Neuronal stem cell (in vitro differentiated cells): ENCODE results near the gene PLIN5.

Source experiments
- DNase-seq: peaks from one replicate; pipeline ENCODE4 v3.0.0-alpha.2; 2013; ENCODE audit warnings: low spot score
- H2AFZ ChIP-seq: one replicate; pipeline ENCODE4 v1.6.1; 2013; ENCODE audit warnings: mild to moderate bottlenecking, low read length, inconsistent platforms
- H2AK5ac ChIP-seq: 2 replicates; pipeline ENCODE4 v1.6.1; 2013; ENCODE audit warnings: low read depth, mild to moderate bottlenecking, inconsistent platforms, low read length, moderate library complexity, mixed read lengths
- H2BK120ac ChIP-seq: 2 replicates; pipeline ENCODE4 v1.6.1; 2013; ENCODE audit warnings: low read depth, mild to moderate bottlenecking, inconsistent platforms, low read length, moderate library complexity, mixed read lengths
- H2BK12ac ChIP-seq: one replicate; pipeline ENCODE4 v1.6.1; 2013; ENCODE audit warnings: low read length, inconsistent platforms
- H2BK15ac ChIP-seq: 2 replicates; pipeline ENCODE4 v1.6.1; 2013; ENCODE audit warnings: mild to moderate bottlenecking, low read length, inconsistent platforms, mixed read lengths
- H2BK5ac ChIP-seq: one replicate; pipeline ENCODE4 v1.6.1; 2013; ENCODE audit warnings: inconsistent platforms, mild to moderate bottlenecking, low read length, moderate library complexity
- H3K14ac ChIP-seq: one replicate; pipeline ENCODE4 v1.6.1; 2013; ENCODE audit warnings: low read length, inconsistent platforms
- H3K18ac ChIP-seq: 2 replicates; pipeline ENCODE4 v1.6.1; 2013; ENCODE audit warnings: low read length, inconsistent platforms
- H3K23ac ChIP-seq: 2 replicates; pipeline ENCODE4 v1.6.1; 2013; ENCODE audit warnings: low read depth, mild to moderate bottlenecking, mixed read lengths, low read length, inconsistent platforms; ENCODE audit not compliant: poor library complexity
- H3K27ac ChIP-seq: replicated peaks from 3 replicates; pipeline ENCODE4 v1.5.1; 2013; ENCODE audit warnings: low read length, inconsistent platforms
- H3K27me3 ChIP-seq, 3 experiments: 2 replicates each; pipeline ENCODE4 v1.6.1; 2013; ENCODE audit warnings: low read length in 3 of 3, mild to moderate bottlenecking in 2 of 3, inconsistent platforms in 1 of 3, low read depth in 1 of 3, mixed read lengths in 1 of 3, moderate library complexity in 1 of 3; ENCODE audit not compliant: control insufficient read depth in 3 of 3, insufficient read depth in 3 of 3
- H3K36me3 ChIP-seq, 2 donors: replicated peaks in 1 of 2; 2 replicates each; pipeline ENCODE4 v1.6.1; 2013; ENCODE audit warnings: low read length in 2 of 2; ENCODE audit not compliant: control insufficient read depth in 2 of 2, insufficient read depth in 2 of 2
- H3K4ac ChIP-seq: 2 replicates; pipeline ENCODE4 v1.6.1; 2013; ENCODE audit warnings: inconsistent platforms, mild to moderate bottlenecking, low read length, moderate library complexity
- H3K4me1 ChIP-seq, 2 donors: 1 replicate in 1 of 2; 2 replicates in 1 of 2; pipeline ENCODE4 v1.6.1; 2013; ENCODE audit warnings: low read length in 2 of 2, low read depth in 1 of 2; ENCODE audit not compliant: control insufficient read depth in 2 of 2, insufficient read depth in 1 of 2
- H3K4me2 ChIP-seq: one replicate; pipeline ENCODE4 v1.6.1; 2013; ENCODE audit warnings: mild to moderate bottlenecking, low read length, inconsistent platforms; ENCODE audit not compliant: insufficient read depth, poor library complexity, severe bottlenecking
- H3K4me3 ChIP-seq, 2 donors: 2 replicates each; pipeline ENCODE4 v1.5.1; 2013; ENCODE audit warnings: low read length in 2 of 2, mild to moderate bottlenecking in 2 of 2, inconsistent platforms in 1 of 2, moderate library complexity in 1 of 2
- H3K79me1 ChIP-seq: one replicate; pipeline ENCODE4 v1.6.1; 2013; ENCODE audit warnings: low read depth, mild to moderate bottlenecking, inconsistent platforms, low read length, moderate library complexity
- H3K9ac ChIP-seq: one replicate; pipeline ENCODE4 v1.6.1; 2013; ENCODE audit warnings: mild to moderate bottlenecking, low read depth, low read length, inconsistent platforms; ENCODE audit not compliant: poor library complexity
- H3K9me3 ChIP-seq, 2 donors: replicated peaks in 1 of 2; 2 replicates each; pipeline versions ENCODE3 to v1.6.1; 2013; ENCODE audit warnings: low read length in 2 of 2, mild to moderate bottlenecking in 2 of 2, inconsistent platforms in 1 of 2, low read depth in 1 of 2, mixed read lengths in 1 of 2, moderate library complexity in 1 of 2; ENCODE audit not compliant: control insufficient read depth in 2 of 2, insufficient read depth in 1 of 2
- H4K8ac ChIP-seq: one replicate; pipeline ENCODE4 v1.6.1; 2013; ENCODE audit warnings: low read depth, mild to moderate bottlenecking, inconsistent platforms, low read length, moderate library complexity
- H4K91ac ChIP-seq: one replicate; pipeline ENCODE4 v1.6.1; 2013; ENCODE audit warnings: low read length, low read depth, mild to moderate bottlenecking, inconsistent platforms; ENCODE audit not compliant: poor library complexity
- WGBS, 2 donors: extraction: QIAGEN DNeasy Blood & Tissue Kit; methylation state at CpG; one replicate each; pipeline ENCODE4 v1.1.7; 2013; ENCODE audit warnings: missing lambda C conversion rate in 2 of 2, mixed read lengths in 1 of 2; ENCODE audit not compliant: insufficient read length in 2 of 2, insufficient replicate concordance in 1 of 2; ENCODE audit errors: extremely low coverage in 2 of 2; 5-methylcytosine and 5-hydroxymethylcytosine counted together

Gene PLIN5

GRCh38 chr19:4473763-4474513 lies 61.1 kb downstream of the PLIN5 start:
- Histone ChIP-seq H2AK5ac (peak overlapping the region; percentile 91), H3K23ac (no peak overlapping the region), H4K8ac (no peak overlapping the region), H2AFZ (peak overlapping the region; percentile 66), H3K18ac (peak overlapping the region; percentile 5), H2BK5ac (peak overlapping the region; percentile 7), H3K79me1 (peaks cover 16% of the 10 kb centered on the region), H3K9me3 (peaks cover 0 to 2% of the 10 kb centered on the region in 2 donors), H3K4me3 (peak overlapping the region; percentile 75 to 84), H3K14ac (peak overlapping the region; percentile 22), H2BK15ac (no peak overlapping the region), H3K4me1 (peaks cover 8 to 10% of the 10 kb centered on the region in 2 donors), H3K36me3 (peaks cover 22 to 32% of the 10 kb centered on the region in 2 donors), H3K27me3 (no peaks in the 10 kb centered on the region), H3K9ac (peak overlapping the region; percentile 61), H2BK120ac (no peak overlapping the region), H2BK12ac (no peak overlapping the region), H3K4me2 (peak overlapping the region; percentile 88), H3K4ac (no peak overlapping the region), H4K91ac (no peak overlapping the region), H3K27ac (peak overlapping the region; percentile 77)
- no peak for DNase-seq
- no CpG with 5 or more reads among the region's 23 CpGs for WGBS, 2 donors

- Histone ChIP-seq H3K14ac (peak overlapping the region; percentile 91), H3K23ac (peak overlapping the region; percentile 44), H2BK120ac (peak overlapping the region; percentile 9), H2BK15ac (no peak overlapping the region), H3K27me3 (no peaks in the 10 kb centered on the region), H4K91ac (no peak overlapping the region), H2BK5ac (no peak overlapping the region), H3K36me3 (peaks cover 19 to 25% of the 10 kb centered on the region in 2 donors), H3K18ac (peak overlapping the region; percentile 91), H4K8ac (no peak overlapping the region), H3K4me1 (peaks cover 8 to 10% of the 10 kb centered on the region in 2 donors), H3K9ac (peak overlapping the region; percentile 89), H3K9me3 (peaks cover 0 to 2% of the 10 kb centered on the region in 2 donors), H2AK5ac (peak overlapping the region; percentile 96), H3K79me1 (peaks cover 16% of the 10 kb centered on the region), H2AFZ (no peak overlapping the region), H3K27ac (no peak overlapping the region), H3K4ac (peak overlapping the region; percentile 67), H2BK12ac (no peak overlapping the region), H3K4me2 (peak overlapping the region; percentile 88), H3K4me3 (peak overlapping the region; percentile 84 to 91)
- WGBS, 2 donors: no CpG with 5 or more reads among the region's 25 CpGs
- no peak for DNase-seq
Measured at GRCh38 chr19:4473011-4473762, 61.8 kb downstream of the PLIN5 start.
